ENCODE results near the gene CKAP5.

The CKAP5 gene

GRCh38 chr11:46857666-46858065 lies 11.6 kb upstream of the CKAP5 start:
- in situ Hi-C loops (cut with HindIII; ENCODE audit: low pct_ligation_motif_present, low pct_unique_long_range_greater_than_20kb, low sequenced_read_pairs), result no loop called here
- no peak for DNase-seq

GRCh38 chr11:46856605-46857343 lies 10.7 kb upstream of the CKAP5 start:
- DNase-seq, result no peak
- in situ Hi-C loops (cut with HindIII; ENCODE audit: low pct_ligation_motif_present, low pct_unique_long_range_greater_than_20kb, low sequenced_read_pairs), result no loop called here

- no peak for DNase-seq
- in situ Hi-C loops (cut with HindIII; ENCODE audit: low pct_ligation_motif_present, low pct_unique_long_range_greater_than_20kb, low sequenced_read_pairs), result no loop called here
Measured at GRCh38 chr11:46855863-46856262, 9.8 kb upstream of the CKAP5 start.

GRCh38 chr11:46855167-46855566 lies 9.1 kb upstream of the CKAP5 start:
- in situ Hi-C loops (cut with HindIII; ENCODE audit: low pct_ligation_motif_present, low pct_unique_long_range_greater_than_20kb, low sequenced_read_pairs), result no loop called here

GRCh38 chr11:46850829-46851380 lies 4.8 kb upstream of the CKAP5 start:
- in situ Hi-C loops (cut with HindIII; ENCODE audit: low pct_ligation_motif_present, low pct_unique_long_range_greater_than_20kb, low sequenced_read_pairs), result no loop called here
- DNase-seq, result no peak

More at GRCh38 chr11:46855167-46855566, 9.1 kb upstream of the CKAP5 start:
- no peak for DNase-seq

- in situ Hi-C loops (cut with HindIII; ENCODE audit: low pct_ligation_motif_present, low pct_unique_long_range_greater_than_20kb, low sequenced_read_pairs), result no loop called here
Measured at GRCh38 chr11:46849631-46850030, 3.6 kb upstream of the CKAP5 start.

GRCh38 chr11:46846510-46846830 lies 390 bp upstream of the CKAP5 start:
- no peak for DNase-seq
- in situ Hi-C loops (cut with HindIII; ENCODE audit: low pct_ligation_motif_present, low pct_unique_long_range_greater_than_20kb, low sequenced_read_pairs), result no loop called here

More at GRCh38 chr11:46849631-46850030, 3.6 kb upstream of the CKAP5 start:
- DNase-seq, result no peak

- peak; percentile 2 for DNase-seq
- in situ Hi-C loops (cut with HindIII; ENCODE audit: low pct_ligation_motif_present, low pct_unique_long_range_greater_than_20kb, low sequenced_read_pairs), result no loop called here
Measured at GRCh38 chr11:46845440-46845739, 690 bp downstream of the CKAP5 start.

GRCh38 chr11:46840116-46840515 lies 6.0 kb downstream of the CKAP5 start:
- in situ Hi-C loops (cut with HindIII; ENCODE audit: low pct_ligation_motif_present, low pct_unique_long_range_greater_than_20kb, low sequenced_read_pairs), result no loop called here
- DNase-seq, result no peak

- DNase-seq, result no peak
- in situ Hi-C loops (cut with HindIII; ENCODE audit: low pct_ligation_motif_present, low pct_unique_long_range_greater_than_20kb, low sequenced_read_pairs), result no loop called here
Measured at GRCh38 chr11:46838501-46838900, 7.6 kb downstream of the CKAP5 start.

- no peak for DNase-seq
- in situ Hi-C loops (cut with HindIII; ENCODE audit: low pct_ligation_motif_present, low pct_unique_long_range_greater_than_20kb, low sequenced_read_pairs), result no loop called here
Measured at GRCh38 chr11:46837860-46838259, 8.2 kb downstream of the CKAP5 start.

- DNase-seq, result no peak
- in situ Hi-C loops (cut with HindIII; ENCODE audit: low pct_ligation_motif_present, low pct_unique_long_range_greater_than_20kb, low sequenced_read_pairs), result no loop called here
Measured at GRCh38 chr11:46836870-46837269, 9.2 kb downstream of the CKAP5 start.

- in situ Hi-C loops (cut with HindIII; ENCODE audit: low pct_ligation_motif_present, low pct_unique_long_range_greater_than_20kb, low sequenced_read_pairs), result no loop called here
- no peak for DNase-seq
Measured at GRCh38 chr11:46836431-46836830, 9.6 kb downstream of the CKAP5 start.

GRCh38 chr11:46835897-46836296 lies 10.2 kb downstream of the CKAP5 start:
- in situ Hi-C loops (cut with HindIII; ENCODE audit: low pct_ligation_motif_present, low pct_unique_long_range_greater_than_20kb, low sequenced_read_pairs), result no loop called here
- no peak for DNase-seq

GRCh38 chr11:46834821-46835220 lies 11.3 kb downstream of the CKAP5 start:
- DNase-seq, result no peak
- in situ Hi-C loops (cut with HindIII; ENCODE audit: low pct_ligation_motif_present, low pct_unique_long_range_greater_than_20kb, low sequenced_read_pairs), result no loop called here

GRCh38 chr11:46832511-46833214 lies 13.4 kb downstream of the CKAP5 start:
- DNase-seq, result no peak
- in situ Hi-C loops (cut with HindIII; ENCODE audit: low pct_ligation_motif_present, low pct_unique_long_range_greater_than_20kb, low sequenced_read_pairs), result no loop called here

GRCh38 chr11:46827995-46828394 lies 18.1 kb downstream of the CKAP5 start:
- in situ Hi-C loops (cut with HindIII; ENCODE audit: low pct_ligation_motif_present, low pct_unique_long_range_greater_than_20kb, low sequenced_read_pairs), result no loop called here
- DNase-seq, result no peak

- peak; percentile 80 for DNase-seq
Measured at GRCh38 chr11:46826310-46827044, 19.6 kb downstream of the CKAP5 start.

GRCh38 chr11:46808799-46809431 lies 37.2 kb downstream of the CKAP5 start:
- DNase-seq, result peak; percentile 38
- in situ Hi-C loops (cut with HindIII; ENCODE audit: low pct_ligation_motif_present, low pct_unique_long_range_greater_than_20kb, low sequenced_read_pairs), result no loop called here

More at GRCh38 chr11:46826310-46827044, 19.6 kb downstream of the CKAP5 start:
- in situ Hi-C loops (cut with HindIII; ENCODE audit: low pct_ligation_motif_present, low pct_unique_long_range_greater_than_20kb, low sequenced_read_pairs), result no loop called here

Data from ACHN (cell line).